ENCODE data around the gene QRFPR.
A peak's percentile ranks its signal among the peaks of the same experiment; 100 is the strongest.
"Not testable (repeated sequence)": the region's sequence is repeated elsewhere in the genome, so short reads cannot be mapped to it uniquely, and the experiment has no call there.

QRFPR gene

DNA sequence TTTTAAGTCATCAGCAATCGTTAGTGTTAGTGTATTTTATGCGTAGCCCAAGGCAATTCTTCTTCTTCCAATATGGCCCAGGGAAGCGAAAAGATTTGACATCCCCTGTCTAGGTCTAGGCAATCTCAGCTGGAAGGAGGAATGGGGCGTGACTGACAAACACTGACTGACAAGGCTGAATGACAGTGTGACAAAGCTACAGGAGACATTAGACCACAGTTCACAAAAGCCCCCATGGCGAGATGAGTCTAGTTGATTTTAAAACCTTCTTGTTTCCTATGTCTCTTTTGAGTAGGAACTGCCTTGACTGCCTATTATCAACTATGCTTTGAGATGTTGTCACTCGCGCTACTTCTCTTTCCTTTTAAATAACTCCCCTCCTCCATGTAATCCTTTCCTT lies 42.3 kb downstream of the QRFPR start:
- no peak for DNase-seq

DNA sequence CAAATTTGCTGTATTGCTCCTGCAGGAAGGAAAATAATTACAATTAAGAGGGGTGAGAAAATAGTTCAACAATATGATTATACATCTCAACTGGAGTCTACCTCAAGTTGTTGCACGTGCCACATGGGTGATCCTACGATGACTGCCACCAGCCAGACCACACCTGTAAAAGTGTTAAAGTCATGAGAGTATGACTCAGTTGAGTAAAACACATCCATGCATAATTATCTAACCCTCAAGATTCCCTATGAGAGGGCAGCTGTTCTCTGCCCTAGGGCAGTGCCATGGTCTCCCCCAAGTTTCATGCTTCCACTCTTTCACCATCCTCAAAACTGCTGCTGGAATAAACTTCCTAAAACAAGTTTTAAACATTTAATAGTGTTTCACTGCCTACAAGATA lies 44.1 kb downstream of the QRFPR start:
- no peak for DNase-seq

DNA sequence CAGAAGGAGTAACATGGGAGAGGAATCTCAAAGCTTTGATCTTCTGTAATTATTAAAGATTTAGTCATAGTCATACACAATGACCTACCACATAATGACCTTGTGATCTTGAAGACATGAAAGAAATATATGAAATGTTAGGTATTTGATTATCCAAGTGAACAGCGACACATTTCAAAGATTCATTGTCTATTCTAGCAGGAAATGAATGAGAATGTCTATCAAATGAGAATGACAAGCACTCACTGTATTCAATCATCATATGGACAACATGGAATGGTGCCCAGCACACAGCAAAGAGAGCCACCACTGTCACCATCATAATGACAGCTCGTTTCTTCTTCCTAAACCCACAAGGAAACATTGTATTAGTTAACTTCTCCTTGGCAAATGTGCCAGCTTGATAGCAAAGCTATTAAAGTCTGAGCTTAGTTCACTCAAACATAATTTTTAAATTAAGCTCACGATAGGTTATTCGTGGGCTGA lies 50.6 kb downstream of the QRFPR start:
- DNase-seq = no peak

DNA sequence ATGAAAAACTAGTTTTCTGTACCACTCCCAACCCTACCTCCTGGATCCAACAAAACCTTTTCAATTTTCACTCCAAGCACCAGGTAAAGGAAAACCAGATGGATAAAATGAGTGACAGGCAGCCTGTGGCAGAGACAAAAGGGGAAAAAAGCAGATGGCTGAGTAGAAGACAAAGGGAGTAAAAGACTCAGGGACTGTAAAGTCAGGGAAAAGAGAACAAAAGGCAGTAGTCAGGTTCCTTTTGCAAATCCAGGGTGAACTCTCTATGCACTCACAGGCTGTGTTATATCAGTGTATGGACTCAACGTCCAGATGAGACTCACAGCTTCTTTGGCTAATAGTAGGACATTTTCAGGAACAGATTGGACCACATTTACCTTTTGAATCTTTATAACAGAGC lies 54.2 kb downstream of the QRFPR start:
- DNase-seq = no peak

DNA sequence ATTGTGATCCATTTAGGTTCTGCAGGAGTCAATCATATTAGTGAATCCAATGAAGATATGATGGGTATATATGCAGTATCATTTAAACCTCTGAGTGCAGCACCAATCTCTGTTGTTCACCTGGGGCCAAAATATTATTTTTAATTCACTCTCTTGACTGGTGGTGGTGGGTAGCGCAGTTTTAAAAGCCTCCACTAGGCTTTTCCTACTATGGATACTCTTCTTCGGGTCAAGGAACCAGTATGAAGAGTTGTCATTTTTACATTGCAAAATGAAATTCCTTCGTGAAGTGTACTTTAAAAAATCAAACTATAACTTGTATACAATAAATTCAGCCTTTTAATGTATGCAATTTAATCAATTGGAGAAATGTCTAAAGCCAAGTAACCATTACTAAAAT lies 56.5 kb downstream of the QRFPR start:
- DNase-seq = no peak

DNA sequence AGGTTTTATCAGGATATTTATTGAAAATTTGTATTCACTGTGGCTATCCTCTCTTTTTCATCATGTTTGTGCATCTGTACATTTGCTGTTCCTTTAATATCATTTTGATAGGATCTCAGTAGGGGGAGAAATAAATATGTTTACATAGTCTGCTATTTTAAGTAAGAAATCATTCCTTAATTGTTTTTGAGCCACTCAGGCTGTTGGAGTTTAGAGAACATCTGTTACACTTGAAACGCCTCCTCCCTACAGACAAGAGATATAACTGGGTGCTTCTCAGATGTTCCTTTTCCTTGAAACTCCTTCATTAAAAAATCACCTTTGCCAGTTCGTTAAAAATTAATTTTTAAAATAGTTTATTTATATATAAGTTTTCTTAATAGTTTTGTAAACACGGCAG lies 59.4 kb downstream of the QRFPR start:
- no peak for DNase-seq

DNA sequence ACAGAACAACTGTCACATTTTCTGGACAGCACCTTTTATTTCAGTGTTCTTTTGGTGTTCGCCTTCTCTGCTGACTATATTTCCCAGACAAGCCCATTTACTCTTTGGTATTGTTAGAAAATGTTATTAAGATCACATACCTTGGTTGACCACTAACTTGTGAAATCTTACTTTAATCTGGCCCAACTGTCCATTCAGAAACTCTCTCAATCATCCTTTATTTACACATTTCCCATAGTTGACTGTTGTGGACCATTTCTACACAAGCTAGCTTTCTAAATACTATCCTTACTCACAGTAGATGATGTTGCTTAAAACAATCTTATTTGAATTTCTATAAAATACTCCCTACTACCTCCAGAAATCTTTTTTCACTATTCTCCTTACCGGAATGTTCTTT lies 64.7 kb downstream of the QRFPR start:
- no peak for DNase-seq

DNA sequence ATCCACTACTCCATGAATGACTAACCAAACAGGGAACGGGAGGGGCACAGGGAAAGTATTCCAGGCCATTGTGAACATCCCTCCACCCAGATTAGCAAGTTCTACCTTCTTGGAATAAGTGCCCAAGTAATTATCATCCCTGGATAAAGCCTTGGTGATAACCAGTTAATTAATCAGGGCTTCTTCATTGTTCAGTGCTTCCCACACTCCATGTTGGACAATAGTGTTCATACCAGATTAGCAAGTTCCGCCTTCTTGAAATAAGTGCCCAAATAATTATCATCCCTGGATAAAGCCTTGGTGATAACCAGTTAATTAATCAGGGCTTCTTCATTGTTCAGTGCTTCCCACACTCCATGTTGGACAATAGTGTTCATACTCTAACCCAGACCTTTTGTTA lies 67.4 kb downstream of the QRFPR start:
- DNase-seq = not testable (repeated sequence)

DNA sequence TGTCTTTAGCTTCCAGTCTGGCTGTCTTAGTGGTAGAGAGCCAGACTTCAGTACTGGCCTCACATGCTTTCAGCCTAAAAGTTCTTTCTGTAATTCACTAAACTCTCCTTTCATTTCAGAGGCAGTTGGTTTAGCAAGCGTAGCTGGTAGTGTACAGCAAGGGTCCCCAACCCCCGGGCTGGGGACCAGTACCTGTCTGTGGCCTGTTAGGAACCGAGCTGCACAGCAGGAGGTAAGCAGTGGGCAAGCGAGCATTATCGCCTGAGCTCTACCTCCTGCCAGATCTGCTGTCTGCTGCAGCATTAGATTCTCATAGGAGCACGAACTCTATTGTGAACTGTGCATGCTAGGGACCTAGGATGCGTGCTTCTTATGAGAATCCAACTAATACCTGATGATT lies 72.0 kb downstream of the QRFPR start:
- DNase-seq = no peak

DNA sequence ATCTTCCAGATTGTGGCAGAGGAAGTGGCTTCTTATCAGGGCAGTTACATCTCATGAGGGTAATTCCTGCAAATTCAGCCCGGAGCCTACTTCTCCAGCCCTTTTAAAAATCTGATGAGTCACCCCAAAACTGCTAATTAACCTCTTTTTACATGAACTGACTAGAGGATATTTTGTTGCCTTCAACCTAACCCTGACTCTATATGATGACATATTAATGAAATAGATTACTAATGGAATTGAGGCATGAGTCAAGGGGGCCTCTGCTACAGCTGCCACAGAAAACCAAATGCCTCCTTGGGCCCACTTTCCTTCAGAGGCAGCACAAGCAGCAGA lies 72.5 kb downstream of the QRFPR start:
- DNase-seq = peak; percentile 48

DNA sequence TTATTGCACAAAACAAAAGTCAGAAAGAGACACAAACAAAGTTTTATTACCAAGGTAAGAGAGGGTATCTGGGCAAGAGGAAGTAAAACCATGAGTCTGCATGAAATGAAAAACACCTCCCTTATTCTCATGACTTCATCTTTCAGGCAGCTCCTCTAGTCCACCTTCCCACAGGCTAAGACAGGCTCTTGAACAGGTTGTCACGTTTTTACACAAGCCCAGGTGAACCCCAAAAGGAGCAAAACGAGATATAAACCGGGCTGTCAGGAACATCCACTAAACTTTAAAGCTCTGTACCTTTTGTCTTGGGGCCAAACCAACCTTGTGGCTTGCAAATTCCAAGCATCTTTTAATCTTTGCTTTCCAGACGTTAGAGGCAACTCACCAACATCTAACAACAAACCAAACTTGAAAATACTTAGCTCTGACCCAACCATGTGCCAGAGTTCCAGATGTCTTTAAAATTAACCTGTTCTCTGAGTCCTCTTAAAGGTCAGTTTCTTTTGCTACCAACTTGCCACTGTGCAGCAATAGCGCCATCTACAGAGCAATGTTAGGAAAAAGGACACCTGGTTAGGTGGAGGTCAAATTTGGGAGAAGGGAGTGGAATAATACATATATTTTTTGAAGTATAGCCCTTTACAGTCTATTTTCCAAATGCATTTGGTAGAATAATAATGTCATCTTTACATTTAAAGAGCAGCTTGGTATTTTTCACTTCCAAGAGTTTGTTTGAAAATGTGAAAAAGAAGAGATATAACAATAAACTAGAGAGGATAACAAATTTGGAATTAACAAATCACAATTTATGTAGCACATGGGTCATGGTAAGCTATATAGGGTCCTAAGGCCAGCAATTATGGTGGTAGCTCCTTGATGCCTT lies 73.1 kb downstream of the QRFPR start:
- peak; percentile 47 for DNase-seq

DNA sequence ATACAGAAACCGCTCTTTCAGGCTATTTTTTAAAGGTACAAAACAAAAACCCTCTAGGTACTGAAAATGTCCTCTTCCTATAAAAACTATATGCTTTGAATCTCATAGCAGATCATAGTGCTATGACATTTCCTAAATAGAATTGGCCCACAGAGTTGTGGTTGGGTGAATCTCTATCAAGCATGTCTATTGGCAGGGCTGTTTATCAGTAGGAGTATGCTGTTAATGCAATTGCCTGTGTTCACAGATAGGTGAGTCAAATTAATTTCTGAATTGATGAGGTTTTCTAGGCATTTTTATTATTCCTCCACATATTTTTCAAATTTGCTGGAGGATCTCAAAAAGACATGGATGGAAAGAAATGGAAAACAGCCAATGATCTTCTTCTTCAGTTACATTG lies 73.9 kb downstream of the QRFPR start:
- DNase-seq = no peak

DNA sequence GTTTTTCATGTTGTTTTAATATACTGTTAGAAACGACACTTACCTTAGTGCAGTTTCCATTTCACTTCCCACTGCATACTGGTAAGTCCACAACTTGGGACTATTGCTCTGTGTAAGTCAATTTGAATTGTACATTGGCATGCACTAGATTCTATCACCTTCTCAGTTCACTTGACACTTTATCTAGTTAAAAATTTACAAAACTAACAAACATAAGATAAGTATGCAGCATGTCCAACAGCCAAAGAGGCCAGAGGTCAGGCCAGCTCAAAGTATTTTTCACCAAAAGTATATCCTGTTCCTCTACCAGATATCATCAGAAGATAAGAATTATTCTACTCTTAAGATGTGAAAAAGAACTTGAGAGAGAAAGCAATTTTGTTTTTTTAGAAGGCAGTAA lies 75.9 kb downstream of the QRFPR start:
- DNase-seq = no peak

DNA sequence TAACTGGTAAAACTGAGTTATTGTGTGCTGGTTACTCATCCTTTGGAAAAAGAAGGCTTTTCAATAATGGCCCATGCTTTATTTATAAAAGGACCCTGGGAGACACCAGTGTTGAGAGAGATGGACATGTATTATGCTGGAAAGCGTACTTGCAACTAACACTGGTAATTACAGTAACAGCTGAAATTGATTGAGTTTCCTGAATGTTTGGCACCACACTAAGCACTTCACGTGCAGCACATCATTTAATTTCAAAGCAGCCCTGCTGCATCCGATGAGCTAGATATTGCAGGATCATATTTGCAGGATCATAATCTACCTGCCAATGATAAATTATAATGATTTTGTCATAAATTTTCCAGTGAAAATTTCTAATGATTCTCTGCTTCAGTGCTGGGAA lies 81.5 kb downstream of the QRFPR start:
- no peak for DNase-seq

DNA sequence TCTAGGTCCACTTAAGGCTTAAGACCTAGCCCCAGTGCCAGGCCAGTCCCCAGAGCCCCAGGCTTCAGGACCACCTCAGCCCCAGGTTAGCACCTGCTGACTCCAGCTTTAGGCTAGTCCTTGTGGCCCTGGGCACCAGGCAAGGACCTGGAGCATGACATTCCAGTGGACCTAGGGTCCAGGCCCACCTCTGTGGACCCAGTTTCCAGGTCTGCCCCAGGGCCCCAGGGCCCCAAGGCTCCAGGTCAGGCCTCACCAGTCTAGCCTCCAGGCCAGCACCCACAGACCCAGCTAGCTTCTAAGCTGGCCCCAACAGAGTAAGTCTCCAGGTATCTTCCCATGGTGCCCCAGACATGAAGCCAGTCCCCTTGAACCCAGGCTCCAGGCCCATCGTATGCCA lies 97.5 kb downstream of the QRFPR start:
- no peak for DNase-seq

DNA sequence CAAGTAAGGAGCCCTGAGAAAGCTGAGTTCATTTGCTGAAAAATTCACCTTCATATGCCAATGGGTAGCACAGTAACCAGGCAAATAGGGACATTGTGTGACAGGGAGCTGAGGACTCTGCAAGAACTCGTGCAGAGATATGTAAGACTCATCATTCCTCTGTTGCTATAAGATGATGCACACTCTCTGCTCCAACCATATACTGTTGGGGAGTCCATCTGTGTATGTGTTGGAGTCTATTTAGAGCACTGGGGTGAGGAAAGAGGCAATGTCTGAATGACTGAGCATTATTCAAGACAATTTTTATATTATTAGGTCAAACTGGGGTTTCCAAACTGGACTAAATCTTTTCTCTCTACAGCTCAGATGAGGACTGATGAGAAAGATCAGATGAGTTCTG lies 100.4 kb downstream of the QRFPR start:
- no peak for DNase-seq

DNA sequence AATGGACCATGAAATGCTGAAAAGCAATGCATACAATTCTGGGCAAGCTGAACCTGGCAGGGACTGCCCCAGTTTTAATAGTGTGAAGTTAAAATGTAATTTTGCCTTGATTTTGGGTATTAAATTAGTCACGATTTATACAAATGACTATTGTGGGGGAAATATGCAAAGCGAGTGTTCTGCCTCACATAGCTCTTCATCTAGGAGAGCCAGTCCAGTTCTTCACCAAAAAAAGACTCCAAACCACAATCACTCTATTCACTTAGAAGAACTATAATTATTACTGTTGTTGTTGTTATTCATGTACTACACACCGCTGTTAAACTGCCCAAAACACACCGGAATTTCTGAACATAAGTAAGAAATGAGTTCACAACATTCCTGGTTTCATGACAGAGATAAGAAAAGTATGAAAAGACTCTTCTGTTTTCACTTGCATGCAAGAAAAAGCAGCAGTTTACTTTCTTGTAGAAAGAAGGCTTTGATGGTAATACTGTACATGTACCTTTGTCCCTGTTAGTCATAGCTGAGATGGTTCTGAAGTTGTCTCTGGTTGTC lies 101.9 kb downstream of the QRFPR start:
- DNase-seq = peak; percentile 48

All from fibroblast of skin of right biceps (primary cell).